Measurements from ENCODE around the gene NDUFAF8. TPM values are rescaled to one million over a fixed set of nuclear protein-coding genes. Genes with fewer than 3 reads are reported as not detected.

The NDUFAF8 gene
- total RNA-seq, 1 donor from 2014 or later, result 24.7 TPM

DNA sequence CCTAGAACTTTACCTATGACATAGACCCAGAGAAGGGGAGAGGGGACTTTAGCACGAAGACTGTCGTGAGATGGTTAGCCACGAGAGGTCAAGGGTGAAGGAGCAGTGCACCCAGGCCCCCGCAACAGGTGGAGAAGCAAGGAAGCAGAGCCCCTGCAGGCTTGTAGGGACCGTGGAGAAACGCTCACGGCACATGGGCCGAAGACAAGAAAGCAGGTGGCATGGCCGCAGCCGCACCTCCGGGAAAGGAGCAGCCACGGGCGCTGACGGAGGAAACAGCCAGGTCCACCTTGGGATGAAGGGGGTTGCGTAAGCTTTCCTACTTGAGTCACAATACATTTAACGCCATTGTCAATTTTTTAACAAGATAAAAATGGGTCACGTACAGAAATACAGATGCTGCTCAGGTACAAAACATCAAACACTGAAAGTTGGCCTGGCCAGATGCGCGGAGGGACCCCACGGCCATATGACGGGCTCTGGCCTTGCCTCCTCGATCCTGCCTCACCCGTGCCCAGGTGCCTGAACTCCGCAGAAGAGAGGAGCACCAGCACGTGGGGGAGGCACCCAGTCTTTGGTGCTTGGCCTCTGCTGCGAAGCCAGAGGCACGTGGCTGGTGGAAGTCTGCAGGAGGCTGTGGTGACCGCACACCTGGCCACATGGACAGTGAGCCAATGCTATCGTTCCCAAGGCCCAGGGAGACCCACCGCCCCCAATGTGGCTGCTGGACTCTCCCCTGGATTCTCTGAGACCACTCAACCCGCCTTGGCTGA is 34.8 kb downstream of the NDUFAF8 start:
- DNase-seq (ENCODE audit: low read depth), result no peak

GRCh38 chr17:81274471-81274855 is 35.3 kb downstream of the NDUFAF8 start:
- DNase-seq (ENCODE audit: low read depth), result no peak

DNA sequence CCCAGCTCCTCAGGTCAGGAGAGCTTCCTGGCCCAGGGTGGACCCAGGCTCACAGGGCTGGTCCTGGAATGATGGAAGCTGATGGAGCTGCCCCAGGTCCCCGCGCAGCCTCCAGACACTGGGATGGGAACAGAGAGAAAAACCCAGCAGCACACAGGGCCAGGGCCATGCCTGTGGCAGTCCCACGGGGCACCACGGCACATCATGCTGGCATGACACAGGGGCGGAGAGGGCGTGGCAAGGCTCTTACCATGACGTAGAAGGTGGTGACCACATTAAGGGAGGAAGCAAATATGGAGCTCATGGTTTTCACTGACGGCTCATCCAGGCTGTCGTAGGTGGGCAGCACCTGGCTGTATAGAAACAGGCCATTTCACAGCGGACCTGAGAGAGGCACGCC is 37.7 kb downstream of the NDUFAF8 start:
- no peak for DNase-seq (ENCODE audit: low read depth)

GRCh38 chr17:81277421-81277820 is 38.3 kb downstream of the NDUFAF8 start:
- DNase-seq (ENCODE audit: low read depth), result no peak

DNA sequence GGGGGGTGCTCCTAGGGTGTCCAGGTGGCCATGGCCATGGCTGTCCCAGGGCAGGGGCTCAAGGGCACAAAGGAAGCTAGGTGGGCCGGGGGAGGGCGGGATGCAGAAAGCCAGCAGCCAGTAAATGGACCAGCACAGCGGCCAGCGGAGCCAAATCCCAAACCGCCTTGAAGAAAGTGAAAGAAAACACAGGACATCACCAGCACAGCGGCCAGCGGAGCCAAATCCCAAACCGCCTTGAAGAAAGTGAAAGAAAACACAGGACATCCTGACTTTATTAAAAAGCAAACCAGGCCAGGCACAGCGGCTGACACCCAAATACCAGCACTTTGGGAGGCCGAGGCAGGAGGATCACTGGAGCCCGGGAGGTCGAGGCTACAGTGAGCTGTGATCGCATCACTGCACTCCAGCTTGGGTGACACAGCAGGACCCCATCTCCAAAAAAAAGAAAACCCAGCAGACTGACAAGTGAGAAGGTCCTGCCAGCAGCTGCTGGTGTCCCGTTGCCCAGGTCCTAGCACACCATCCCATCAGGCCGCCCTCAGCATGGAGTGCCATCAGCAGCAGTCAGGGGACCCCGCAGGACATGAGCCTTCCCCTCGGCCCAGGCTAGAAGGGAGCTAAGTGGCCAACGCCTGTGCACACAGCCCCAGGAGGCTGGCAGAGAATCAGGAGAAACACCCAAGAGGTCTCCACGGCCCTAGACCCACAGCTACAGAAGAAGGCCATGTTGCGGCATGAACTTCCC is 39.0 kb downstream of the NDUFAF8 start:
- no peak for DNase-seq (ENCODE audit: low read depth)

DNA sequence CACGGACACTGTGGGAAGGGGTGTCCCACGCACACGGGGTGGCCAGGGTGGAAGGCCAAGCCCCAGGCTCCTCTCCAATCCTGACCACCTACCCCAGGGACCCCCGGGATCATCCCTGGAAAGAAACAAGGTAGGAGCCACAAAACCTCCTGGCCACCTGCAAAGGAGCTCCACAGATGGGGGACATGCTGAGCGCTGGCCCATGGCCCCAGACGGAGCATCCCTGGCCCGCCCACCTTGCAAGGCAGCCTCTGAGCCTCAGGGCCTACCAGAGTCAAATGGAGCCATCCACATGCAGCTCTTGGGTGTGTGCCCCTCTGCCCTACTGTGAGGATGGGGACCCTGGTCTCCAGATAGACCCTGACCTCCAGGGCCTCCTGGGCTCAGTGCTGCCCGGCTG is 39.7 kb downstream of the NDUFAF8 start:
- no peak for DNase-seq (ENCODE audit: low read depth)

GRCh38 chr17:81279278-81280275 is 40.5 kb downstream of the NDUFAF8 start:
- DNase-seq (ENCODE audit: low read depth), result no peak

DNA sequence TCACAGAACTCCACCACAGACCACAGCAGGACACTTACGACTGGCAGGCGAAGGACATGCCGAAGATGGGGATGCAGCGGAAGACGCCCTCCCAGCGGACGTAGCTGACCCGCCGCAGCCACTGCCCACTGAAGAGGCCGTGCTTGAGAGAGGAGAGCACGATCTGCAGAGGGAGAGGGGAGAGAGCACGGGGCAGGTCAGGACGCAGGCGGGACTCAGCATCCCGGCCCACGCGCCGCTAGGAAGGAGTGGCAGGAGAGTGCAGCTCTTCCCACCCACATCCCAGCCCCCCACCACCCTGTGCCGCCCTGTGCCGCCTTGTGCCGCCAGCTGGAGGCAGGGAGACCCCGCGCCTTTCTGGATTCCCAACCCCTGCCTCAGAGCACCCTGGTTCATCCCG is 41.5 kb downstream of the NDUFAF8 start:
- no peak for DNase-seq (ENCODE audit: low read depth)

DNA sequence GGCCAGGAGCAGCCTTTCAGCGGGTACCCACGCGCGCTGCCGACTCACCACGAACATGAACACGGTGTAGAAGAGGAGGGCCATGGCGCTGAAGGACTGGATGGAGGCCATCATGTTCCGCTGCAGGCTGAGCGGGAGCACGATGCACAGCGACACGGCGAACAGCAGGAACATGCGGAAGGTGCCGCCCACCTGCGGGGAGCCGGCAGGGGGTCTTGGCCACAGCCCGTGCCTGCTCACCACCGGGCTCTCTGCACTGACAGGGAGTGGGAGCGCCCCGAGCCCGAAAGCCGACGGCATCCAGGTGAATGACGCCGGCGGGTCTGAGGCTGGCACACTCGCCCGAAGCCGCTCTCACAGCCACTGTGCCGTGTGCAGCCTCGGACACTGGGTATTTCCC is 43.0 kb downstream of the NDUFAF8 start:
- no peak for DNase-seq (ENCODE audit: low read depth)

GRCh38 chr17:81282876-81283275 is 43.8 kb downstream of the NDUFAF8 start:
- DNase-seq (ENCODE audit: low read depth), result no peak

DNA sequence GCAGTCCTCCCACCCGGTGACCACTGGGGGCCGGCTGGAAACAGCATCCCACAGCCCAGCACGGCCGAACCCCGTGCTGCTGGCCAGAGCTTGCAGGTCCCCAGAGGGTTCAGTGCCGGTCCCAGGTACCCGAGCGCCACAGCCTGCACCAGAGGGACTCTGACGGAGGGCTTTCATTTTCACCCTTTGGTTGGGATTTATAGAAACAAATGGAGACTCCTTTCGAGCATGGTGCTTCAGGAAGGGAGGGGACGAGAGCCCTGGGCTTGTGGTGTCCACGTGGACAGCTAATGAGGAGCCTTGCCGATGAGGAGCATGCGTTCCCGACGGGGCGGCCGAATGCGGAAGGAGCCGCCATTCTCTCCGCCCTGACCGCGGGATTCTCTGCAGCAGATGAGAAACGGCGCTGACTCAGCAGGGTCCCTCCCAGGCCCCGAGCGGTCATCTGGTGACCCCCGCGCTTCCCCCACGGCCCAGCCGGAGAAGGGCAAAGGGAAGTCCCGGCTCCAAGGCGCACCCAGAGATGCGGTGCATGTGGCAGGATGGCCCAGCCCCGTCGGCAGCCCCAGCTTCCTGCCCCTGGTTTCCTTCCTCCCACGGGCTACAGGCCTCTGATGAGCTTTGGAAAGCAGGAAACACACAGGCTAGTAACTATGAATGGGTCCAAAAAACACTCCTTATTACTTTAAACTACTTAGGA is 46.2 kb downstream of the NDUFAF8 start:
- no peak for DNase-seq (ENCODE audit: low read depth)

DNA sequence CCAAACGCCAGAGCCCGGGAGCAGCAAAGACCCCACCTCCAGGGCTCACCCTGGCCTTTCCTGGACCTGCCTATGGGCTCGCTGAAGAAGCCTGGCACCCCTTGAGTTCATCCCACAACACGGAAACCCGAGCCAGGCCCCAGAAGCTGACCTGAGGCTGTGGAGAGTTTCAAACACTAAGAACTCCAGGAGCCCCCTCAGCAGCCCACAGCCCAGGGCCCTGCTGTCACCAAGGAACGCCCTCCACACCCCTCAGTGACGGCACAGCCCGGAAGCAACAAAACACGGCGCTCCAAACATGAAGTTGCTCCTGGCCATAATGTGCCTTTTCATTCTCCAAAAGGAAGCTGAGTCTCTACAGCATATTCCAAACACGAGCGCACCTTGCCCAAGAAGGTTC is 46.8 kb downstream of the NDUFAF8 start:
- no peak for DNase-seq (ENCODE audit: low read depth)

DNA sequence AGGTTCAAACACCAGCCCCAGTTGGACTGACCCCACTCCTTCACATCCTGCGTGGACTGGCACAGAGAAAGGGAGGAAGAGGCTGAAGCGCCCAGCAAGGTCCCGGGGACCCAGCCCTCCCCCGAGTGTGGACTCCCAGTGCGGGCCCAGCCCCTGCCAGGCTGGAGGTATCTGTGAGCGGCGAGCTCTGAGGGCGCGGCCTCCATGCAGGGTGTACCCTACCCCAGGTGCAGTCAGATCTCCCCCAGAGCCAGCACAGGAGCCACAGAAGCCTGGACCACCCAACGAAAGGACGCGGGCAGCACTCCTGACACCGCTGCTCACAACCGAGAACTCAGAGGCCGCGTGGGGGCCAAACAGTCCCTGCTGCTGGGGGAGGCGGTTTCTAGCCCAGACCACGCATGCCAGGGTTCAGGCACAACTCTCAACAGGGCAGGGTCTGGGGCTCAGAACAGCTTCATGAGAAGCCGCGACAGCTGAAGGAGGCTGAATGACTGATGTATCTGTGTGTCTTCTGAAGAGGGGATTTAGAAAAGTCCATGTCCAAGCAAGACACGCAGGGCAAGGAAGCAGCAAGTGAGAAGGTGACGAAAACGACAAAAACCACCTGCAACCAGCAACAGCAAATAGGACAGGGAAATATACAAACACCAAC is 47.5 kb downstream of the NDUFAF8 start:
- no peak for DNase-seq (ENCODE audit: low read depth)

GRCh38 chr17:81287152-81287551 is 48.0 kb downstream of the NDUFAF8 start:
- DNase-seq (ENCODE audit: low read depth), result no peak

GRCh38 chr17:81287741-81288430 is 48.8 kb downstream of the NDUFAF8 start:
- DNase-seq (ENCODE audit: low read depth), result no peak

- no peak for DNase-seq (ENCODE audit: low read depth)
Observed at GRCh38 chr17:81288715-81289114, 49.6 kb downstream of the NDUFAF8 start.

GRCh38 chr17:81289627-81290026 is 50.5 kb downstream of the NDUFAF8 start:
- no peak for DNase-seq (ENCODE audit: low read depth)

- DNase-seq (ENCODE audit: low read depth), result no peak
Observed at GRCh38 chr17:81290230-81290629, 51.1 kb downstream of the NDUFAF8 start.

All from renal cortical epithelial cell (primary cell).